ENCODE data around the gene TMEM183A. TPM values are rescaled to one million over a fixed set of nuclear protein-coding genes. Genes with fewer than 3 reads are reported as not detected.
A peak's percentile ranks its signal among the peaks of the same experiment; 100 is the strongest.

The TMEM183A gene
- total and polyA plus RNA-seq, 2 experiments from 2014 or later: 55.1 to 128 TPM

DNA sequence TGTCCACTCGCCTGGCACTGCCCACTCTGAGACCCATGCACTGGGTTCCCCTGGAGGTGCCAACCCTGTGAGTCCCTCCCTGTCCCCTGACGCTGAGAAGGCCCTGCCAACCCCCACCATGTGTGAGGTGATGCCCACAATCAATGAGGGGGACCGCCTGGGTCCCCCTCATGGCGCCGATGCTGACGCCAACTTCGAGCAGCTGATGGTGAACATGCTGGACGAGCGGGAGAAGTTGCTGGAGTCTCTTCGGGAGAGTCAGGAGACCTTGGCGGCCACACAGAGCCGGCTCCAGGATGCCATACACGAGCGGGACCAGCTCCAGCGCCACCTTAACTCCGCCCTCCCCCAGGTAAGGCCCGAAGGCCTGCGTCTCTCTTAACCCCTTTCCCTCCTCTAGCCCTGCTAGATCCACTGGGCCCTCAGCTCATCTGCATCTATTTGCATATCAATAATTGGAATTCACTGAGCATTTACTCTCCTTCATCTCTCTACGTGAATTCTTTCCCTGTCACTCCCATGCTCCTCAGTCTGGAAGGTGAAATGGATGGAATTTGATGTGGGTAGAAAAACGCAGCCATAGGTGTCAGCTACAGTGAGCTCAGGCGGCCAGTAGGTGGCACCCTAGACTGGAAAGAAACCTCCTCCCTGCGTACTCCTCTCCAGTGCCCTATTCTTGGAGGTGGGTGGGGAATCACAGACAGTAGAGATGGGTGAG, 31.9 kb downstream of the TMEM183A start (continued):
- TF ChIP-seq, protein P1, sequence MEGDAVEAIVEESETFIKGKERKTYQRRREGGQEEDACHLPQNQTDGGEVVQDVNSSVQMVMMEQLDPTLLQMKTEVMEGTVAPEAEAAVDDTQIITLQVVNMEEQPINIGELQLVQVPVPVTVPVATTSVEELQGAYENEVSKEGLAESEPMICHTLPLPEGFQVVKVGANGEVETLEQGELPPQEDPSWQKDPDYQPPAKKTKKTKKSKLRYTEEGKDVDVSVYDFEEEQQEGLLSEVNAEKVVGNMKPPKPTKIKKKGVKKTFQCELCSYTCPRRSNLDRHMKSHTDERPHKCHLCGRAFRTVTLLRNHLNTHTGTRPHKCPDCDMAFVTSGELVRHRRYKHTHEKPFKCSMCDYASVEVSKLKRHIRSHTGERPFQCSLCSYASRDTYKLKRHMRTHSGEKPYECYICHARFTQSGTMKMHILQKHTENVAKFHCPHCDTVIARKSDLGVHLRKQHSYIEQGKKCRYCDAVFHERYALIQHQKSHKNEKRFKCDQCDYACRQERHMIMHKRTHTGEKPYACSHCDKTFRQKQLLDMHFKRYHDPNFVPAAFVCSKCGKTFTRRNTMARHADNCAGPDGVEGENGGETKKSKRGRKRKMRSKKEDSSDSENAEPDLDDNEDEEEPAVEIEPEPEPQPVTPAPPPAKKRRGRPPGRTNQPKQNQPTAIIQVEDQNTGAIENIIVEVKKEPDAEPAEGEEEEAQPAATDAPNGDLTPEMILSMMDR (conservative IDR thresholded peaks at IDR 0.05; ENCODE audit: low read depth in 2 of 2): peak; percentile 98 to 99
- TF ChIP-seq REST (IDR thresholded peaks at IDR 0.05; ENCODE audit: unreplicated experiment): no peak

DNA sequence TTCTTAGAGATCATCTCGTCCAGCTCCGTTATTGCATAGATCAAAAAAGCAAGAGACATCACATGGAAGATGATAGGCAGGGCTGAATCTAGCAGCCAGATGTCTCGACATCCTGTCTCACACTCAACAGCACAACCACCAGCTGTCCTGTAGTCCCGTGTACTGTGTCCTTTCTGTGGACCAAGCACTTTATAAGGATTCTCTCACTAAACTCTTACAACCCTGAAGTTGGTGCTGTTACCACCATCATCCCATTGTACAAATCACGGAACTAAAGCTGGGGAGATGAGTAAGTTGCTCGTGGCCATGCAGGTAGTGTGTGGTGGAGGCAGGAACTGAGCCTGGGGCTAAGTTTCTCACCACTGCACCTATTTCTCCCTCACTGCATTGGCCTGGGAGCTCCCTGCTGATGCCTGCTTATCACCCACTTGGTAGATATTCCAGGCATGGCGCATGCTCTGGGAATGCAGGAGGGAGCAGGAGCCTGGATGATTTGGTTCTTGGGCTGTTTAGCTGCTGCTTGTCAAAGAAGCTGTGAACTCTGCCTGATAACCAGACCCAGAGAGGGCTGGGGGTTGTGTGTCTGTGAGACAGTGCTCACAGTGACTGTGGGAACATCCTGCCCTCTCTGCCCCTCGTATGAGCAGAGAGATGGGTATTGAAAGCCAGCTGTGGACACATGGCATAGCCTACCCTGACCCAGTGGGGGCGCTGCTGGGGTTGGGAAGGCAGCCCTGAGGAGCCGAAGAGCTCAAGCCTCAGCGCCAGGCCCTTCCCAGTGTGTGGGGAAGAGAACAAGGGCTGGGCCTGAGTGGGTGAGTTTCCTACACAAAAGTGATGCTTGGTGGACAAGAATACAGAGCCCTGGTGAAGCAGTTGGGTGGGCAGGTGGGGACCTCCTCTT, 32.7 kb downstream of the TMEM183A start:
- Mint-ChIP-seq H3K27ac (no peak overlapping the region), H3K27me3 (ENCODE audit: insufficient read depth, low read depth, poor library complexity) (peaks cover 21% of the 10 kb centered on the region), H3K36me3 (ENCODE audit: low read depth) (no peaks in the 10 kb centered on the region; the same call in 2 of the 3 replicates), H3K4me1 (peaks cover 30% of the 10 kb centered on the region), H3K4me3 (no peak overlapping the region), H3K9me3 (no peaks in the 10 kb centered on the region; the same call in 2 of the 3 replicates)
- ATAC-seq (peak; percentile 80), DNase-seq (ENCODE audit: low spot score) (peak; percentile 86)
- no peaks in the 10 kb centered on the region for H3K79me2 ChIP-seq (replicated peaks; ENCODE audit: insufficient read depth)
- H3K9me2 ChIP-seq (ENCODE audit: insufficient read depth): no peaks in the 10 kb centered on the region
- TF ChIP-seq, protein P1 (conservative IDR thresholded peaks at IDR 0.05; ENCODE audit: low read depth in 2 of 2): peak; percentile 73 to 94
- TF ChIP-seq CREB1 (CRISPR knock-in tag; IDR thresholded peaks at IDR 0.05; ENCODE audit: low read depth): no peak
- TF ChIP-seq REST (IDR thresholded peaks at IDR 0.05; ENCODE audit: unreplicated experiment): no peak
- no peak for TF ChIP-seq STAT1 (IDR thresholded peaks at IDR 0.05; ENCODE audit: unreplicated experiment)
- H2AFZ ChIP-seq: no peak overlapping the region
- no peak overlapping the region for H3K27ac ChIP-seq (ENCODE audit: low read depth)
- no peaks in the 10 kb centered on the region for H3K36me3 ChIP-seq (ENCODE audit: insufficient read depth)
- no peaks in the 10 kb centered on the region for H4K20me1 ChIP-seq (replicated peaks; ENCODE audit: insufficient read depth)
- no peaks in the 10 kb centered on the region for H3K27me3 ChIP-seq (ENCODE audit: insufficient read depth)
- H3K4me2 ChIP-seq: peak overlapping the region; percentile 10
- H3F3A ChIP-seq (replicated peaks; ENCODE audit: low read depth): no peaks in the 10 kb centered on the region
- no peak overlapping the region for H3K4me3 ChIP-seq
- H3K4me1 ChIP-seq (ENCODE audit: insufficient read depth): peaks cover 16% of the 10 kb centered on the region; the same call in 1 of the 2 replicates
